Thoracic aorta (tissue), 2 donors: Measurements from ENCODE around the gene DNAJA3. TPM values are rescaled to one million over a fixed set of nuclear protein-coding genes. Genes with fewer than 3 reads are reported as not detected.

ENCODE experiments used
- ATAC-seq: fragments of 150-250 bp; one replicate; pipeline ENCODE4 v1.8.0; 2017; ENCODE audit warnings: low read depth; ENCODE audit not compliant: insufficient number of reproducible peaks, low FRiP score
- DNase-seq: peaks from one replicate; pipeline ENCODE4 v3.0.0-alpha.2; 2020; ENCODE audit warnings: low spot score
- H3K27ac ChIP-seq, 2 donors: fragments of 200-600 bp; sonication (generic); 1 replicate in 1 of 2; 2 replicates in 1 of 2; pipeline ENCODE4 v1.5.1; 2016; ENCODE audit warnings: mild to moderate bottlenecking in 2 of 2, moderate library complexity in 2 of 2
- H3K27me3 ChIP-seq: fragments of 200-600 bp; sonication (generic); replicated peaks from 2 replicates; pipeline ENCODE4 v1.6.0; 2016; ENCODE audit warnings: mild to moderate bottlenecking; ENCODE audit not compliant: insufficient read depth
- H3K36me3 ChIP-seq: fragments of 200-600 bp; sonication (generic); one replicate; pipeline ENCODE4 v1.5.1; 2016
- H3K4me1 ChIP-seq, 2 donors: fragments of 200-600 bp; sonication (generic); 1 replicate in 1 of 2; 2 replicates in 1 of 2; pipeline versions ENCODE4 v1.5.1 to v1.6.0; 2016; ENCODE audit warnings: low read depth in 2 of 2, mild to moderate bottlenecking in 1 of 2; ENCODE audit not compliant: control insufficient read depth in 1 of 2
- H3K4me3 ChIP-seq: fragments of 200-600 bp; sonication (generic); 2 replicates; pipeline ENCODE4 v1.5.1; 2016; ENCODE audit warnings: mild to moderate bottlenecking
- H3K9me3 ChIP-seq: fragments of 200-600 bp; sonication (generic); 2 replicates; pipeline ENCODE4 v1.5.1; 2016
- total RNA-seq, 2 donors: library from RNA; depleted of rRNA; stranded (reverse); fragments of >200 nt; gene quantifications; one replicate each; pipeline versions ENCODE4 v1.1.0 to v1.2.3, GENCODE V29; 2016
- TF ChIP-seq, protein P1 (sequence below): fragments of 200-600 bp; sonication (generic); IDR thresholded peaks from one replicate; pipeline ENCODE4 v1.5.1; 2019; ENCODE audit warnings: antibody characterized with exemption

The DNAJA3 gene
- total RNA-seq, 2 donors from 2014 or later: 35.2 to 52.2 TPM

DNA sequence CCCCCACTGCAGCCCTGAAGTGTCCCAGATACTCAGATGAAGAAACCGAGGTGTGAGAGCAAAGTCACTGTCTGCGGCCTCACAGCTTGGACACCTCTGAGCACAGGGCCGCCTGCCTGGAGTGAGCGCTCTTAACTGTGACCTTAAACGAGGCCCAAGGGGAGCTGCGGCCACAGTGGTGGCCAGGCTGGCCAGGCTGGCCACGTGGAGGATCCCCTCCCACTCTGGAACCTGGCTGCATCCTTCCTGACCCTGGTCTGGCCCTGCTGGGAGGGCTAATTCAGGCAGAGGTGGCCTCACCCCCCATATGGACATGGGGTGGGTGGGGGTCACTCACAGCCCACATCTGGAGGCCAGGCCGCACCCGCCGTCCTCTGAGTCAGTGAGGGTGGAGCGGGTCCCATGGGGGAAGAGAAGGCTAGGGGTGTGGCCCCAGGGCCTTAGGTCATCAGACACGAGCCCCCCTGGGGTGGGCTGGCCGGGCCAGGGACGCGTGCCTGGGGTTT, 47.5 kb upstream of the DNAJA3 start:
- TF ChIP-seq, protein P1, sequence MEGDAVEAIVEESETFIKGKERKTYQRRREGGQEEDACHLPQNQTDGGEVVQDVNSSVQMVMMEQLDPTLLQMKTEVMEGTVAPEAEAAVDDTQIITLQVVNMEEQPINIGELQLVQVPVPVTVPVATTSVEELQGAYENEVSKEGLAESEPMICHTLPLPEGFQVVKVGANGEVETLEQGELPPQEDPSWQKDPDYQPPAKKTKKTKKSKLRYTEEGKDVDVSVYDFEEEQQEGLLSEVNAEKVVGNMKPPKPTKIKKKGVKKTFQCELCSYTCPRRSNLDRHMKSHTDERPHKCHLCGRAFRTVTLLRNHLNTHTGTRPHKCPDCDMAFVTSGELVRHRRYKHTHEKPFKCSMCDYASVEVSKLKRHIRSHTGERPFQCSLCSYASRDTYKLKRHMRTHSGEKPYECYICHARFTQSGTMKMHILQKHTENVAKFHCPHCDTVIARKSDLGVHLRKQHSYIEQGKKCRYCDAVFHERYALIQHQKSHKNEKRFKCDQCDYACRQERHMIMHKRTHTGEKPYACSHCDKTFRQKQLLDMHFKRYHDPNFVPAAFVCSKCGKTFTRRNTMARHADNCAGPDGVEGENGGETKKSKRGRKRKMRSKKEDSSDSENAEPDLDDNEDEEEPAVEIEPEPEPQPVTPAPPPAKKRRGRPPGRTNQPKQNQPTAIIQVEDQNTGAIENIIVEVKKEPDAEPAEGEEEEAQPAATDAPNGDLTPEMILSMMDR: no peak
- no peak for ATAC-seq
- Histone ChIP-seq H3K27ac (peak overlapping the region; percentile 90 to 99), H3K27me3 (no peaks in the 10 kb centered on the region), H3K36me3 (peaks cover 25% of the 10 kb centered on the region), H3K4me1 (peaks cover 64 to 87% of the 10 kb centered on the region in 2 donors), H3K9me3 (no peaks in the 10 kb centered on the region), H3K4me3 (peak overlapping the region; percentile 85)
- no peak for DNase-seq

DNA sequence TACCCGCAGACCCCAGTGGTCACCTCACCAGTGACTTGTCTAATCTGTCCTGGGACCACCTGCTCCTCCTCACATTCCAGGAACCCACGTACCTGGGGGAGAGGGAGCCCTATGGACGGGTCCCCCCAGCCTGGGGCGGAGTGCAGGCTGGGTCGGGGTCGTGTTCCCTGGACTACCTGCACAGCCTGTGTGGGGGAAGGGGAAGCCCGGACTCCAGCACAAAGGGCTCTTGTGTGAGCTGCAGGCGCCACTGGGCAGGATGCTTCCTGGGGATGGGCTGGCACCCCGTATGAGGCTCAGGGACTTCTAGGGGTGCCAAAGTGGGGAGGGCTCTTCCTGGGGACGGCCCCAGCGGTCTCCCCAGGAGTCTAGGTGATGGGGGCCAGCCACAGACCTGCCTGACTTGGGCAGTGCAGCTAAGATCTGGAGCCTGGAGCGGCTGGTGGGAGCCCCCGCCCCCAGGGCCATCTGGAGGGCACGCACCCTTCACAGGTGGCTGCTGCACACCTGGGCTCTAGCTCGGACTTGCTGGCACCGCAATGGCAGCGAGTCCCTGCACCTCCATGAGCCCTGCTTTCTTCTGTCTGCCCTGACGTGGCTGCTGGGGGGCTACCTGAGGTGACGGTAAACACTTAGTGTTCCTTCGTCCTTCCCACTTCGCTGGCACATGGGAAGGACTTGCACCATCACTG, 46.5 kb upstream of the DNAJA3 start:
- peaks cover 64 to 97% of the 10 kb centered on the region in 2 donors for H3K4me1 ChIP-seq
- H3K27me3 ChIP-seq: no peaks in the 10 kb centered on the region
- DNase-seq (no peak), ATAC-seq (no peak)
- H3K4me3 ChIP-seq: peak overlapping the region; percentile 85
- peaks cover 30% of the 10 kb centered on the region for H3K36me3 ChIP-seq
- H3K9me3 ChIP-seq: no peaks in the 10 kb centered on the region
- H3K27ac ChIP-seq: peak overlapping the region; percentile 90 to 99
- TF ChIP-seq, protein P1: no peak

DNA sequence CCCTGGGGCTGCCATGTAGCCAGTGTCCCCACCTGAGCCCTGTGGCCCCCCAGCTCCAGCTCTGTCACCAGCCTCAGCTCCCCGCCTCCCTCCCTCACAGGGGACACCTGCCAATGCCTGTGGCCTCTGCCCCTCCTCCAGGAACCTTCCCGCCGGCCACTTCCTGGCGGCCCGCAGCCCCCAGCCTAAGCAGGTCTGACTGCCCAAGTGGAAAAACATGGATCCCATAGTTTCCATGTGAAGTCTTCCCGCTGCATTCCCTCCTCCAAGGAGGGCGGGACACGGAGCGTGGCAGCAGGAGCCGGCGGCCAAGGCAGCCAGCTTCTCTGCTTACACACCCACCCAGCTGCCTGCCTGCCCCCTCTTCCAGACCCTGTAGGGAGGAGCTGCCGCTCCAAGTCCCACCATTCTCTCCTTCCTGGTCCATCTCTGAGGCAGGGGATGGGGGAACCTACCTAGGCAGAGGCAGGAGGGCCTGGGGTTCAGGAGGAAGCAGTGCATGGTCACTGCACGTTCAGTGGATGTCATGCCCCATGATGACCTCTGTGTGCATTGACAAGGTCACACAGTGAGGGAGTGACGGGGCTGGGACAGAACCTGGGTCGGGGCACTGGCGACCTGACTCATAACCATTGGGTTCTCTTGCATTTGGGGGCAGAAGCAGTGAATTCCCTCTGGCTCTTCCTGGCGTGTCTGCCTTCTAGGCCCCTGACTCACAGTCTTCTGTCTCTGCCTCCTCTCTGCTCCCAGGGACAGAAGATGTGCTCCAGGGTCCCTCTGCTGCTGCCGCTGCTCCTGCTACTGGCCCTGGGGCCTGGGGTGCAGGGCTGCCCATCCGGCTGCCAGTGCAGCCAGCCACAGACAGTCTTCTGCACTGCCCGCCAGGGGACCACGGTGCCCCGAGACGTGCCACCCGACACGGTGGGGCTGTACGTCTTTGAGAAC, 45.3 kb upstream of the DNAJA3 start:
- peak; percentile 1 for ATAC-seq
- Histone ChIP-seq H3K27me3 (no peaks in the 10 kb centered on the region), H3K27ac (peak overlapping the region; percentile 94 to 99), H3K36me3 (peaks cover 30% of the 10 kb centered on the region), H3K4me1 (peaks cover 59 to 97% of the 10 kb centered on the region in 2 donors), H3K9me3 (no peaks in the 10 kb centered on the region), H3K4me3 (peak overlapping the region; percentile 45)
- TF ChIP-seq, protein P1: no peak
- no peak for DNase-seq

DNA sequence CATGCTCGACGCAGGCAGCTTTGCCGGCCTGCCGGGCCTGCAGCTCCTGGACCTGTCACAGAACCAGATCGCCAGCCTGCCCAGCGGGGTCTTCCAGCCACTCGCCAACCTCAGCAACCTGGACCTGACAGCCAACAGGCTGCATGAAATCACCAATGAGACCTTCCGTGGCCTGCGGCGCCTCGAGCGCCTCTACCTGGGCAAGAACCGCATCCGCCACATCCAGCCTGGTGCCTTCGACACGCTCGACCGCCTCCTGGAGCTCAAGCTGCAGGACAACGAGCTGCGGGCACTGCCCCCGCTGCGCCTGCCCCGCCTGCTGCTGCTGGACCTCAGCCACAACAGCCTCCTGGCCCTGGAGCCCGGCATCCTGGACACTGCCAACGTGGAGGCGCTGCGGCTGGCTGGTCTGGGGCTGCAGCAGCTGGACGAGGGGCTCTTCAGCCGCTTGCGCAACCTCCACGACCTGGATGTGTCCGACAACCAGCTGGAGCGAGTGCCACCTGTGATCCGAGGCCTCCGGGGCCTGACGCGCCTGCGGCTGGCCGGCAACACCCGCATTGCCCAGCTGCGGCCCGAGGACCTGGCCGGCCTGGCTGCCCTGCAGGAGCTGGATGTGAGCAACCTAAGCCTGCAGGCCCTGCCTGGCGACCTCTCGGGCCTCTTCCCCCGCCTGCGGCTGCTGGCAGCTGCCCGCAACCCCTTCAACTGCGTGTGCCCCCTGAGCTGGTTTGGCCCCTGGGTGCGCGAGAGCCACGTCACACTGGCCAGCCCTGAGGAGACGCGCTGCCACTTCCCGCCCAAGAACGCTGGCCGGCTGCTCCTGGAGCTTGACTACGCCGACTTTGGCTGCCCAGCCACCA, 44.4 kb upstream of the DNAJA3 start:
- Histone ChIP-seq H3K27me3 (no peaks in the 10 kb centered on the region), H3K4me1 (peaks cover 67 to 99% of the 10 kb centered on the region in 2 donors), H3K27ac (peak overlapping the region; percentile 94 to 99), H3K36me3 (peaks cover 30% of the 10 kb centered on the region), H3K9me3 (no peaks in the 10 kb centered on the region), H3K4me3 (peak overlapping the region; percentile 45)
- TF ChIP-seq, protein P1: peak; percentile 28
- no peak for ATAC-seq
- DNase-seq: no peak
